GM12874 (cell line): Measurements from ENCODE around the gene TNFAIP8L1.

Experiments
- CTCF ChIP-seq: IDR thresholded peaks from 2 replicates; pipeline ENCODE4 v1.5.1; 2011; ENCODE audit warnings: low read depth, mild to moderate bottlenecking, control low read depth, low read length, moderate library complexity; ENCODE audit not compliant: insufficient read depth

TNFAIP8L1 gene

GRCh38 chr19:4703671-4704316, 64.5 kb downstream of the TNFAIP8L1 start:
- no peak for TF ChIP-seq CTCF

- TF ChIP-seq CTCF = no peak
Observed at GRCh38 chr19:4704317-4704673, 65.0 kb downstream of the TNFAIP8L1 start.
